ENCODE data around the gene SCIN. TPM values are rescaled to one million over a fixed set of nuclear protein-coding genes. Genes with fewer than 3 reads are reported as not detected.

The SCIN gene
- total RNA-seq, 1 experiment from 2014 or later = 5.6 TPM

DNA sequence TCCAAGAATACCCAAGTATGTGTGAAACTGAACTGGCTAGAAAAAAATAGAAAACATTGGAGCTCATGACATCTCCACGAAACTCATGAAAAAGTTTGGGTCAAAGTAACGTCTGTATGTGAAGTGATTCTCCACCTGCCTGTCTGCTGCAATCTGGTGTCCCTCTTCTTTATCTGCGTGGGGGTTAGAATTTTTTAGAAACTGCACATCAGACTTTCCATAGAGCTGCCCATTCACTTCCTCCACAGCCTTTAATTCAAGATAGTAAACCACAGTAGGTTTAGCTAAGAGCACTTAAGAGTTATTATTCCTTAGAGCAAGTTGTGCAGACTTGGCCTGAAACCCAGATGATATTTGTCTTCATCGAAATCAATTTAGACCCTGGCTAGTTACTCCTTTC is 55.3 kb downstream of the SCIN start:
- Histone ChIP-seq H3K27me3 (ENCODE audit: control insufficient read depth, insufficient read depth, low read length) (peaks cover 3% of the 10 kb centered on the region; the same call in 1 of the 2 replicates), H3K27ac (ENCODE audit: low read length) (no peak overlapping the region), H3K4me1 (ENCODE audit: control insufficient read depth, insufficient read depth, low read length) (peaks cover 8% of the 10 kb centered on the region; the same call in 1 of the 2 replicates), H3K36me3 (ENCODE audit: control insufficient read depth, insufficient read depth, low read length) (no peaks in the 10 kb centered on the region), H3K4me3 (ENCODE audit: low read depth in 2 of 2, low read length in 2 of 2) (no peak overlapping the region), H3K9me3 (ENCODE audit: control insufficient read depth, insufficient read depth, low read depth, low read length) (no peaks in the 10 kb centered on the region)
- ChIA-PET CTCF (no interaction called here), POLR2A (interaction anchor here (0.6 kb wide), 1 partner anchor 142 kb away, joined by 3 read pairs; no protein-coding TSS in a partner anchor)
- ATAC-seq (no peak), DNase-seq (ENCODE audit: low read depth, low spot score) (no peak)
- intact Hi-C loops (cut with micrococcal nuclease; ENCODE audit: unreplicated experiment) (no loop called here), in situ Hi-C loops (cut with HindIII; ENCODE audit: low pct_unique_long_range_greater_than_20kb, low sequenced_read_pairs) (no loop called here)
- no TSS peak for BruUV-seq (replicated peaks)
- TF ChIP-seq SIN3A (IDR thresholded peaks at IDR 0.05; ENCODE audit: borderline replicate concordance, insufficient read depth, low read depth, low read length) (no peak), POLR2AphosphoS5 (IDR thresholded peaks at IDR 0.05; ENCODE audit: low read depth, low read length) (no peak), TCF7L2 (IDR thresholded peaks at IDR 0.05; ENCODE audit: low read depth, low read length) (no peak), REST (IDR thresholded peaks at IDR 0.05; ENCODE audit: insufficient read depth in 1 of 2, low read depth in 2 of 2, low read length in 1 of 2) (no peak), CTCF (IDR thresholded peaks at IDR 0.05) (no peak)

- ChIA-PET POLR2A (no interaction called here), CTCF (no interaction called here)
- no peak for TF ChIP-seq POLR2AphosphoS5 (IDR thresholded peaks at IDR 0.05; ENCODE audit: low read depth, low read length)
- TF ChIP-seq SIN3A (IDR thresholded peaks at IDR 0.05; ENCODE audit: borderline replicate concordance, insufficient read depth, low read depth, low read length) = no peak
- no peak for TF ChIP-seq CTCF (IDR thresholded peaks at IDR 0.05)
- TF ChIP-seq REST (IDR thresholded peaks at IDR 0.05; ENCODE audit: insufficient read depth in 1 of 2, low read depth in 2 of 2, low read length in 1 of 2) = no peak
- TF ChIP-seq TCF7L2 (IDR thresholded peaks at IDR 0.05; ENCODE audit: low read depth, low read length) = no peak
- H3K27ac ChIP-seq (ENCODE audit: low read length) = no peak overlapping the region
- no peak overlapping the region for H3K4me3 ChIP-seq (ENCODE audit: low read depth in 2 of 2, low read length in 2 of 2)
- DNase-seq (ENCODE audit: low read depth, low spot score) (no peak), ATAC-seq (no peak)
- in situ Hi-C loops (cut with HindIII; ENCODE audit: low pct_unique_long_range_greater_than_20kb, low sequenced_read_pairs) (no loop called here), intact Hi-C loops (cut with micrococcal nuclease; ENCODE audit: unreplicated experiment) (no loop called here)
- H3K36me3 ChIP-seq (ENCODE audit: control insufficient read depth, insufficient read depth, low read length) = no peaks in the 10 kb centered on the region
- no peaks in the 10 kb centered on the region for H3K9me3 ChIP-seq (ENCODE audit: control insufficient read depth, insufficient read depth, low read depth, low read length)
- H3K27me3 ChIP-seq (ENCODE audit: control insufficient read depth, insufficient read depth, low read length) = no peaks in the 10 kb centered on the region; the same call in 1 of the 2 replicates
- no peaks in the 10 kb centered on the region for H3K4me1 ChIP-seq (ENCODE audit: control insufficient read depth, insufficient read depth, low read length)
- BruUV-seq (replicated peaks) = no TSS peak
Measured at GRCh38 chr7:12629816-12630512, 59.4 kb downstream of the SCIN start.

Measured in Panc1 (cell line).